Measurements from ENCODE around the gene RESP18. TPM values are rescaled to one million over a fixed set of nuclear protein-coding genes. Genes with fewer than 3 reads are reported as not detected.

The RESP18 gene
- total RNA-seq, 1 experiment from 2014 or later = not detected

DNA sequence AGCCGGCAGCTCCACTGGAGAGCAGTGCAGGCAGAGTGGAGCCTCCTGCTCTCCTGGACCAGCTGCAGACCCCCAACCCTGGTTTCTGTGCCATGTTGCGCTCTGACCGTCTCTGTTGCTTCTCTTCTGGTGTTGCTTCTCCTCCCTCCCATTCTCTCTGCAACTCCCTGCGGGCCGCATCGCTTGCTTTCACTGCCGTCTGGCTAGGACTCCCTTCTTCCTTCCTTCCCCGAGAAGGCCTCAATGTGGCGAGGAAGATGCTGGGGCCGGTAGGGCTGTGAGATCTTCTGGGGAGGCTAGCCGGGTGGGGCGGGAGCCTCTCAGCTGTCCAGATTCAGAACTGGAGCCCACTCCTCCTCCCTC lies 47.2 kb downstream of the RESP18 start:
- Histone ChIP-seq H3K4me3 (replicated peaks in 1 of 2; ENCODE audit: low read depth in 1 of 2, low read length in 2 of 2) (no peak overlapping the region), H3K9me2 (ENCODE audit: insufficient read depth) (no peaks in the 10 kb centered on the region), H3K4me2 (ENCODE audit: low read length) (no peak overlapping the region), H3K9ac (ENCODE audit: low read length) (no peak overlapping the region), H3K36me3 (ENCODE audit: control insufficient read depth in 1 of 2, insufficient read depth in 2 of 2, low read length in 2 of 2) (no peaks in the 10 kb centered on the region), H3K4me1 (ENCODE audit: control insufficient read depth in 1 of 2, insufficient read depth in 2 of 2, low read length in 2 of 2) (peaks cover 16 to 21% of the 10 kb centered on the region in 2 experiments), H3K27me3 (ENCODE audit: insufficient read depth, low read length) (no peaks in the 10 kb centered on the region), H4K20me1 (ENCODE audit: insufficient read depth) (no peaks in the 10 kb centered on the region), H3K79me2 (ENCODE audit: insufficient read depth, low read length) (no peaks in the 10 kb centered on the region), H3K27ac (ENCODE audit: low read depth, low read length) (no peak overlapping the region), H2AFZ (ENCODE audit: low read depth, low read length, poor library complexity, severe bottlenecking) (no peak overlapping the region), H3K9me3 (ENCODE audit: control insufficient read depth in 1 of 2, insufficient read depth in 1 of 2, low read depth in 1 of 2, low read length in 2 of 2) (no peaks in the 10 kb centered on the region)
- BruUV-seq (replicated peaks) = no TSS peak
- ChIA-PET RAD21 (ENCODE audit: low non-redundant PET in 1 of 2, low total read pairs in 2 of 2, uncharacterized antibody in 2 of 2, unreplicated experiment in 2 of 2) (no interaction called here), POLR2A (no interaction called here), CTCF (no interaction called here)
- intact Hi-C loops (cut with micrococcal nuclease) = no loop called here
- DNase-seq (ENCODE audit: low read depth, low spot score) (no peak), ATAC-seq (no peak)
- TF ChIP-seq, protein P1, sequence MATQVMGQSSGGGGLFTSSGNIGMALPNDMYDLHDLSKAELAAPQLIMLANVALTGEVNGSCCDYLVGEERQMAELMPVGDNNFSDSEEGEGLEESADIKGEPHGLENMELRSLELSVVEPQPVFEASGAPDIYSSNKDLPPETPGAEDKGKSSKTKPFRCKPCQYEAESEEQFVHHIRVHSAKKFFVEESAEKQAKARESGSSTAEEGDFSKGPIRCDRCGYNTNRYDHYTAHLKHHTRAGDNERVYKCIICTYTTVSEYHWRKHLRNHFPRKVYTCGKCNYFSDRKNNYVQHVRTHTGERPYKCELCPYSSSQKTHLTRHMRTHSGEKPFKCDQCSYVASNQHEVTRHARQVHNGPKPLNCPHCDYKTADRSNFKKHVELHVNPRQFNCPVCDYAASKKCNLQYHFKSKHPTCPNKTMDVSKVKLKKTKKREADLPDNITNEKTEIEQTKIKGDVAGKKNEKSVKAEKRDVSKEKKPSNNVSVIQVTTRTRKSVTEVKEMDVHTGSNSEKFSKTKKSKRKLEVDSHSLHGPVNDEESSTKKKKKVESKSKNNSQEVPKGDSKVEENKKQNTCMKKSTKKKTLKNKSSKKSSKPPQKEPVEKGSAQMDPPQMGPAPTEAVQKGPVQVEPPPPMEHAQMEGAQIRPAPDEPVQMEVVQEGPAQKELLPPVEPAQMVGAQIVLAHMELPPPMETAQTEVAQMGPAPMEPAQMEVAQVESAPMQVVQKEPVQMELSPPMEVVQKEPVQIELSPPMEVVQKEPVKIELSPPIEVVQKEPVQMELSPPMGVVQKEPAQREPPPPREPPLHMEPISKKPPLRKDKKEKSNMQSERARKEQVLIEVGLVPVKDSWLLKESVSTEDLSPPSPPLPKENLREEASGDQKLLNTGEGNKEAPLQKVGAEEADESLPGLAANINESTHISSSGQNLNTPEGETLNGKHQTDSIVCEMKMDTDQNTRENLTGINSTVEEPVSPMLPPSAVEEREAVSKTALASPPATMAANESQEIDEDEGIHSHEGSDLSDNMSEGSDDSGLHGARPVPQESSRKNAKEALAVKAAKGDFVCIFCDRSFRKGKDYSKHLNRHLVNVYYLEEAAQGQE (IDR thresholded peaks at IDR 0.05; ENCODE audit: low read depth) = no peak
- no peak for TF ChIP-seq ZNF274 (IDR thresholded peaks at IDR 0.05; ENCODE audit: low read depth, low read length)
- no peak for TF ChIP-seq ZFX (IDR thresholded peaks at IDR 0.05)
- TF ChIP-seq EZH2phosphoT487 (IDR thresholded peaks at IDR 0.05; ENCODE audit: borderline replicate concordance) = no peak
- no peak for TF ChIP-seq CEBPB (IDR thresholded peaks at IDR 0.05; ENCODE audit: low read depth)
- TF ChIP-seq ELF1 (IDR thresholded peaks at IDR 0.05; ENCODE audit: borderline replicate concordance, low read depth) = no peak
- no peak for TF ChIP-seq POLR2AphosphoS5 (IDR thresholded peaks at IDR 0.05; ENCODE audit: low read depth, low read length)
- TF ChIP-seq SRF (IDR thresholded peaks at IDR 0.05; ENCODE audit: low read depth) = no peak
- TF ChIP-seq SP1 (IDR thresholded peaks at IDR 0.05; ENCODE audit: low read depth) = no peak
- TF ChIP-seq TCF7L2 (IDR thresholded peaks at IDR 0.05; ENCODE audit: borderline replicate concordance, extremely low read depth, insufficient read depth, insufficient read length) = no peak
- no peak for TF ChIP-seq SIN3A (IDR thresholded peaks at IDR 0.05; ENCODE audit: low read depth)
- no peak for TF ChIP-seq EZH2 (IDR thresholded peaks at IDR 0.05)
- TF ChIP-seq JUND (IDR thresholded peaks at IDR 0.05) = no peak
- TF ChIP-seq POLR2A (IDR thresholded peaks at IDR 0.05; ENCODE audit: borderline replicate concordance, extremely low read depth, insufficient read depth, insufficient read length) = no peak
- TF ChIP-seq, protein P2, sequence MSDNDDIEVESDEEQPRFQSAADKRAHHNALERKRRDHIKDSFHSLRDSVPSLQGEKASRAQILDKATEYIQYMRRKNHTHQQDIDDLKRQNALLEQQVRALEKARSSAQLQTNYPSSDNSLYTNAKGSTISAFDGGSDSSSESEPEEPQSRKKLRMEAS (IDR thresholded peaks at IDR 0.05) = no peak
- no peak for TF ChIP-seq FOSL1 (IDR thresholded peaks at IDR 0.05; ENCODE audit: low read depth)
